HG03342 (cell line): ENCODE results near the gene ADARB1.

Experiments
- ATAC-seq: cut with Tn5 transposase; IDR thresholded peaks from one replicate; pipeline ENCODE4 v1.9.1; 2021; ENCODE audit warnings: mild to moderate bottlenecking, moderate library complexity; ENCODE audit not compliant: unreplicated experiment

ADARB1 gene

DNA sequence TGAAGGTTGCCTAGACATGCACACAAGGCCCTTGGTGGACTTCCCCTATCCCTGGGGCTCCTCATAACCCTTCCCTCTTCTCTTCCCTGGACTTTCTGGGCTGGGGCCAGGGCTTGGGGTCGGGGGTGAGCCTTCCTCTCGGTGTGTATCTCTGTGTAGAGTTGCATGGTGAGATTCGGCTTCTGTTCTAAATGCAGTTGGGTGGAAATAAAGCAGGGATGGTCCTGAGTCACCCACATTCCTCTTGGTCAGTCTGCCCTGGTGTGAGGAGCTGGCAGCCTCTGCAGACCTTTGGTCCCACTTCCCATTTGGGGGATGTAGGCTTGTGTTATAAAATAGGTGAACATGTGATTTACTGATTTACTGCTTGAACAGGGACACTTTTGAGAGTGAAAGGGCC is 38.0 kb downstream of the ADARB1 start:
- ATAC-seq = no peak

DNA sequence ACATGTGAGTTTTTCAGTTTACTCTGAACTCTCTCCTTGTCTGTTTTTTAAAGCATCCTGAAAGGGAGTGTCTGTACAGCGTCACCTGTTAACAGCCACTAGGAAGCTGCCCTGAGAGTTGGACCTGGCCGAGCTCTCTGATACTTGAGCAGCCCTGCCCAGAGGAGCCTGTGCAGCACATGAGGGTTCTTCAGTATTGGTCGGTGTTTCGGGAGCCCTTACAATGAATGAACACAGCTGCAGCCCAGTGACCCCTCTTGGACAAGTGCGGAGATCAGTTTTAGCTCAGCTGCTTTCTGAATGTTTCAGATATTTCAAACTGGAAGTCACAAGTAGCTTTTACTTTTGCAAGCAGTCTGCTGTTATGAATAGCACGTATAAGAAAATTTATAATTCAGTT is 39.2 kb downstream of the ADARB1 start:
- ATAC-seq = no peak

DNA sequence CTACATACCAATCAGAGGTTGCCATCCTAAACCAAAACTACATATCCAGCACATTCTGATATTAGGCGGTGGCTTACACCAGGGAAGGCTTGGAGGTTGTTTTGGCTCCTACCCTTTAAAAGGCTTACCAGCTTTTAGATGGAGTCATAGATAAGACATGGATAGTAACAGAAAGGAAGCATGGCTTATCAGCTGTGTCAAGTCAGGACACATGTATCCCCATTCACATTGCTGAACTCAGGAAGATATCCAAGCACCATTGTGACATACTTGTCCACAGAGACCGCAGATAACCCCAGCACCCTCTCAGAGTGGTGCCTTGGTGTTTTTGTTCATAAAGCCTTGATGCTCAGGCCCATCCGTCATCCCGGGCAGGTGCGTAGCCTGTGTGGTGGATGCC is 39.7 kb downstream of the ADARB1 start:
- no peak for ATAC-seq

DNA sequence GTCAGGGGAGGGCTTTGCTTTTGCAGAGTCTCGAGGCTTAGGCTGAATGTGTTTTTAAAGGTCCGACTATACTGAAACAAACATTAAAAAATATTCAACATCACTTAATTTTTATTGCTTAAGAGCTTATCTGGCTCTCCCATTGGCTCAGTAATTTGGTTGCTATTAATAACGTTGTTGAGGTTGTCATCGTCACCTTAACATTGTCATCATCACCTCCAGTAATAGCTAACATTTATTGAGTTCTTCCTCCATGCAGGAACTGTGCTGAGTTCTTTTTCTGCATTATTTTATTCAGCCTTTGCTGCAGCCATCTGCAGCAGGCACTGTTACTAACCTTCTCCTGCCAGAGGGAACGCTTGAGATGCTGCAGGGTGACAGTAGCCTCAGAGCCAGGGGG is 40.1 kb downstream of the ADARB1 start:
- no peak for ATAC-seq

DNA sequence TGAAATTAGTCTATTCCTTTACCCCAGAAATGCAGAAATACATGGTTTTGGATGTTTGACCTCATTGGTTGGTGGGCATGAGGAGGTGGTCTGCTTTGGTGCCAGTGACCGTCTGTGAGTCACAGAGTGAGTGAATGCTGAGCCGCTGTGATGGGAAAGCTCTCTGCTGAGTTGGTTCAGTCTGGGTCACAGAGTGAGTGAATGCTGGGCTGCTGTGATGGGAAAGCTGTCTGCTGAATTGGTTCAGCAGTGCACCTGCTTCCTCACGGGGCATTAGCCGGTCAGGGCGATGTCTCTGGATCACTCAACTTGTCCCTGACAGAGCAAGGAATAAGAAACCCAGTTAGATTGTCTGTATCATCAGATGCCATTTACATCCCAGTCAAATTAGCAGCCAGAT is 40.8 kb downstream of the ADARB1 start:
- ATAC-seq = no peak

DNA sequence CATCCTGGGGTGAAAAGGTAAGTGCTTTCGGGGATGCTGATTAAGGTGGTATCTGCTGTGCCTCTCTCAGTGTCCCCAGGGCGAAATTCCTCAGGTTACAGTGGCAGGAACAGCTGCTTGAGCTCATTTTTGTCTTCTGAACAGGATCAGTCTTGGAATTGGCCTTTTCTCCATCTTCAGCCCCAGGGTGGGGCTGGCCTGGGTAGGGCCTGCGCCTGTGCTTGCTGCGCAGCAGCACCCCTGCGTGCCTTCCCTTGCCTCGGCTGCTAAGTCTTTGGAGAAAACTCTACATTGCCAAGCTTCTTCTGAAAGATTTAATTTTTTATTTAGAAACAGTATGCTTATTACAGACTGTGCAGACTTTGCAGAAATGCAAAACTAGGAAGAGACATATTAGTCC is 41.7 kb downstream of the ADARB1 start:
- ATAC-seq = no peak

DNA sequence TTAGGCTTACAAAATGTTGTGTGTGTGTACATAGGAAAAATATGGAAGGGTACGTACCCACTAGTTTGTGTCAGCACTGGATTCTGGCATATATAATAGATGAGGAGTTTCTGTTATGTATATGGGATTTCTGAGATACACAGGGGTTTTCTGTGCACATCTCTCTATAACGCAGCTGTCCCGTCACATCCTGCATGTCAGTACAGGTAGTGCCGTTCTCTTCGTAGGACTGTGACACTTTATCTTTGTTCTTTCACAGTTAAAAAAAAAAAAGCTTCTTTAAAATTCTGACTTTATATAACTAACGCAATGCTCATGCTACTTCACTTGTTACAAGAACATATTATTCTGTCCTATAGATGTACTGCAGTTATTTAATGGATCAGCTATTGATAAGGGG is 42.9 kb downstream of the ADARB1 start:
- ATAC-seq = no peak

DNA sequence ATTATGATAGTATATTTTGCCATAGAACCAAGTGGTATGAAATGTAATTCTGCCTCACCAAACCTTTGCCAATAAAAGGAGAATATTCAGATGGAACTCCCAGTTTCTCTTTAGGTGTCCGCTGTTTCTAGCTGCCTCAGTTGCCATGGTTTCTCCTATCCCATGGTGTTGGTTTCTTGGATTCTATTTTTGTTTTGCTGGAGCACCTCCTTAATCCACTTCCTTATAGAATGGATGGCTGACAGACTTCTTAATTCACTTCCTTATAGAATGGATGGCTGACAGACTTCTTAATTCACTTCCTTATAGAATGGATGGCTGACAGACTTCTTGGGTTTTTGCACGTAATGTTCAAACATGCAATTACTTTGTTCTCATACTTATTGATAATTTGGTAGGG is 43.7 kb downstream of the ADARB1 start:
- ATAC-seq = no peak

DNA sequence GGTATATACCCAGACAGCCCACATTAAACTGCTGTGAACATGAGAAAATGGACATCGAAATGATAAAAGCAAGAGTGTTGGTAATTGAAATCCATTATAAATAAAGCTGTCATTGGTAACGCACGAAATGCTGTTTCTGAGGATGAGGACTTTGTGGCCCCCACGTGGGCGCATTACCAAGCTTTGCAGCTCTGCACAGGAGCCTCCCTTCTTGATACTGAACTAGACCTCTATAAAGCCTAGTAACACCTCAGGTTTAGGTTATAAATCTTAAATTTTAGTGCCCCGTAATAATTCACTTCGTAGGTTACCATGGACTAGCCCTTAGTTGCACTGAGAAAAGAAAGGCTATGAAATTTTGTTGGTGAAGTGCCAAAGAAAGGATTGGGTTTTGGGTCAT is 45.4 kb downstream of the ADARB1 start:
- ATAC-seq = no peak

DNA sequence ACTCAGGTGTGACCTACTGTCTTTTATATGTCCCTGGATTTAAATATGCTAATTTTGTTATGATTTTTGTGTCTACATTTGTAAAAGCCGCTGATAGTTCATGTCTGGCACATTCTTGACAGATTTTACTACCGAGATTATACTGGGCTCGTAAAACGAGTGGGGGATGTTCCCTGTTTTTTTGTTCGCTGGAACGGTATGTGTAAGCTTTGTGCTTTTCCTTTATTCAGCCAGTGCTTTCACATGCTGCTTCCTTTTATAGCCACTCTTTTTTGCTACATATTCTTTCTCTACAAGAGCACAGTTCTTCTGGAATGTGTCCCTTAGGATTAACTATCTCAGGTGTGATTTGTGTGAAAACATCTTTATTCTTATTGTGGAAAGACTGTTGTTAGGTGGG is 46.6 kb downstream of the ADARB1 start:
- no peak for ATAC-seq

DNA sequence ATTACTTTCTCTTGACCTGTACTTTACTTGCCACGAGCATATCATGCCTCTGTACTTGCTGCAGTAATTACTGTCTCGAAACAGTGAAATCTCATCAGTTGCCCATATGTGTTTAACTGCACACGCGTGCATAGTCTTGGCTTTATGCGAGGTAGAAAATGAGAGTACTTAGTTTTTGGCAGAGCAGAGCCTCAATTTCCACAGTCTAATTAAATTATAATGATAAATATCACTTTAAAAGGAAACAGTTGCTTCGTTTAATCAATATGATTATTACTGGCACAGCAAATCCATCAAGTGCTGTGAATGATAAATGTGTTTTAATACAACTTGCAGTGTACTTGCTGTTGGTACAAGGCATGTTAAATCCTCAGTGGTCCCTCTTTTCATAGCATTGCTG is 47.6 kb downstream of the ADARB1 start:
- no peak for ATAC-seq

DNA sequence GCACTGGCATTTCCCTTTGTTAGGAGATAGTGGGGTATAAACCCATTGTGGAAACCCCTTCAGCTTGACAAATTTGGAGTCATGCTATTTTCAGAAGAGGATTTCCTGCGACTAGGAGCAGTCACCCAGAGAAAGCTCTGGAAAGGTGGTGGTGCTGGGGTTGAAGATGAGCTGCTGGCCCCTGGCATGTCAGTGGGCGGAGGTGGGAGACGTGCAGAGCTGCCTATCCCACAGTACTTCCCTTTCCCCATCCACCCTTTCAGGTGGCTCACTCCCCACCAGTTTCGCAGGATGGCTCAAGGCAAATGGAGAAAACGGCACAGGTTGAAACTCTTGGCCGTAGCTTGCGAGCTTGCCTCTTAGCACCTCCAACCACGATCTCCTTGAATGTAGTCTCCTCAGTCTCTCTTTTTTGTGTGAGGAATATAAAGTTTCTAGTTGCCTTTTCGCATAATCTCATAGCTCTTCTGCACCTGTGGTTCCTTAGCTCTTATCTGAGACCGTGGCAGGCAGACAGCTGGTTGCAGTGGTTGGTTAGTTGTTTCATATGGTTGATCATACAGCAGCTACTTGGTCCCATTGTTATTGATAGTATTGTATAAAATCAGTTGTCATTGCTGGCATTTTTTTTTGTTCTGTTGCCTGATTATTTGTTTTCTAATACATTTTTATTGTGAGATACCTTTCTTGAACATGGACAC is 48.2 kb downstream of the ADARB1 start:
- no peak for ATAC-seq

DNA sequence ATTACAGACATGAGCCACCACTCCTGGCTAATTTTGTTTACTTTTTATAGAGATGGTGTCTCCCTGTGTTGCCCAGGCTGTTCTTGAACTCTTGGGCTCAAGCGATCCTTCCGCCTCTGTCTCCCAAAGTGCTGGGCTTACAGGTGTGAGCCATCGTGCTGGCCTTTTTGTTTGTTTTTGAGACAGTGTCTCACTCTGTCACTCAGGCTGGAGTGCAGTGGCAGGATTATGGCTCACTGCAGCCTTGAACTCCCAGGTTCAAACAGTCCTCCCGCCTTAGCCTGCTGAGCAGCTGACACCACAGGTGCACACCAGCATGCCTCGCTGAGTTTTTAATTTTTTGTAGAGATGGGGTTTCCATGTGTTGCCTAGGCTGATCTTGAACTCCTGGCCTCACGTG is 49.1 kb downstream of the ADARB1 start:
- no peak for ATAC-seq

DNA sequence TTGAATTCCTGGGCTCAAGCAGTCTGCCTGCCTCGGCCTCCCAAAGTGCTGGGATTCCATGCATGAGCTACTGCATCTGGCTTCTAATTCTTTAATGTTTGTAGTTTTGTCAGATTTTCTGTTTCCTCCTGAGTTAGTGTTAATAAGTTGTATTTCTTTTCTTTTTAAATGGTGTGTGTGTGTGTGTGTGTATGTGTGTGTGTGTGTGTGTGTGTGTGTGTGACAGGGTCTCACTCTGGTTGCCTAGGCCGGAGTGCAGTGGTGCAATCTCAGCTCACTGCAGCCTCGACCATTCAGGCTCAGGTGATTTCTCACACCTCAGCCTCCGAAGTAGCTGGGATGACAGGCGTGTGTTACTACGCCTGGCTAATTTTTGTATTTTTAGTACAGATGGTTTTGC is 50.2 kb downstream of the ADARB1 start:
- no peak for ATAC-seq

DNA sequence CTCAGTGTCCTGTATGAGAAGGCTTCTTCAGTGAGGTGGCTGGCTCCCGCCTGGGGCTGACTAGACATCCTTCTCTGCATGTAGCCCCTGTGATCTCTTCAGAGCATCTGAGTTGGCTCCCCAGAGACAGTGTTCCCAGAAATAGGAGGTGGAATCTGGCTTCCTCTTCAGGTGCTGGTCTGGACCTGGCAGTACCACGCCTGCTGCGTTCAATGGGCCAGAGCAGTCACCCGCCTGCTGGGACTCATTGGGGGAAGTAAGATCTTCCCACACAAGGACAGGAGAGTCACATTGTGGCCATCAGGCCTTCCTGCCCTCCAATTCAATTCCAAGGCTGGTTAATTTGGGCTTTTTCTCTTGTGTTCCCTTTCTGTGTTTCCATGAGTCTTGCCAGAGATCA is 51.0 kb downstream of the ADARB1 start:
- no peak for ATAC-seq

DNA sequence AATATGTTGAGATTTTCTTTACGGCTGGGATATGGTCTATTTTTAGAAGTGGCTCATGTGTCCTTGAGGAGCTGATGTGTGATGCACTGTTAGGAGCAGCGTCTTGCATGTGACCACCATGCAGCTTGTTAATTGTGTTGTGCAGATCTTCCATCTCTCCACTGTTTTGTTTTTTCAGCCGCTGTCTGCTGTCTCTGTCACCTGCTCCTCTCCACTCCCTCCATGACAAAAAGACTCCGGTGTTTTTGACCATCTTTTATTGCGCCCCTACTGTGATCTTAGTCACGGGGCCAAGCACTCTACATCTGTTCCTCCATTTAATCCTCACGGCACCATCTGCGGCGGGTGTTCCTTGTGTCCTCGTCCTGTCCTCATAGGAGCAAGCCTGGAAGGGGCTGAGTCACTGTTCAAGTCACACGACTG is 51.8 kb downstream of the ADARB1 start:
- no peak for ATAC-seq

DNA sequence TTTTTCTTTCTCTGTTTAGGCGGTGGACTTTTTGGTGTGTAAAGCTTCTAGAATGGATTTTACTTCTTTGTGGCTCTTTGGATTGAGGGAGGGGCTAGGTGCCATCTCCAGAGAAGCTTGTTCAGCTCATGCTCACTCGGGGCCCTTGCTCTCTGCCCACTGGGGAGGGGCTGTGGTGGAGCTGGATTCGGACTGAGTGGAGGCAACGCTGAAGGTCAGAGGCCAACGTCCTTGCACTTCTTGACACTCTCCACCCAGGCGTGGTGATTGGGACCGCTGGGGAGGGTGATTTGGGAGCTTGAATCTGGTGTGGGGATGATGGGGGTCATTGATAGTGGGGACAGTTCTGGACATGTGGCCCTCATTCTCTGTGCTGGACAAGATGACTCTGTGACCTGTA is 52.6 kb downstream of the ADARB1 start:
- ATAC-seq = no peak

DNA sequence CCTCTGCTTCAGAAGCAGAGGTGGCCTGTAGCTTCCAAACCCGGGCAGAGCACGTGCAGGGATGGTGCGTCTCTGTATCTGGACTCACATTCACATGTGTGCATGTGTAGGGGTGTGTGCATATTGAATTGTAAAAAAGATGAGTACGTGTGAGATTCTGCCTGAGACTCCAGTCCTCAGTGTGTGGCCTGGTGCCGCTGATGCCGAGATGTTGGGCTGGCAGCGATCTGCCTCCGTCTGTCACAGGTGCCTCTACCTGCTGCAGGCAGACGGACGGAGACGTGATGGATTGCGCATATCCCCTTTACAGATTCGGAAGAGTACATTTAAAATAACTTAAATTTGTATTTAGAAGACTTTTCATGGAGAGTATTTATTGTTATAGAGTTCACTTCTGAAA is 53.6 kb downstream of the ADARB1 start:
- no peak for ATAC-seq

DNA sequence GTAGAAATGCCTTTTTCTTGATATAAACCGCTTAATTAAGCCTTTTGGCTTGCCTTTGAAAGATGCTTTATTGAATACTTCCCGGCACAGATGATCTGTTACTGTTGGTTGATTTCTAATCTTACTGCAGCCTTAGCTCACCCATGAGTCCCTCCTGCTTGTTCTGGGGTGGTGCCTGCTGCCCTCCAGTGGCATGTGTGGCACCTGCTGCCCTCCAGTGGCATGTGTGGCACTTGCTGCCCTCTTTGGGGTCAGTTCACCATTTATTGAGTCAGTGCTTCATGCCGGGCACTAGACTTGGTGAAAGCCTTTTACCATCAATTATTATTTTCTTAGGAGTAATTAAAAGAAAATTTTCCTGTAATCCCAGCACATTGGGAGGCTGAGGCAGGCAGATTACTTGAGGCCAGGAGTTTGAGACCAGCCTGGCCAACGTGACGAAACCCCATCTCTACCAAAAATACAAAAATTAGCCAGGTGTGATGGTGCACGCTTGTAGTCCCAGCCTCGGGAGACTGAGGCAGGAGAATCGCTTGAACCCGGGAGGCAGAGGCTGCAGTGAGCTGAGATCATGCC is 54.3 kb downstream of the ADARB1 start:
- ATAC-seq = no peak

DNA sequence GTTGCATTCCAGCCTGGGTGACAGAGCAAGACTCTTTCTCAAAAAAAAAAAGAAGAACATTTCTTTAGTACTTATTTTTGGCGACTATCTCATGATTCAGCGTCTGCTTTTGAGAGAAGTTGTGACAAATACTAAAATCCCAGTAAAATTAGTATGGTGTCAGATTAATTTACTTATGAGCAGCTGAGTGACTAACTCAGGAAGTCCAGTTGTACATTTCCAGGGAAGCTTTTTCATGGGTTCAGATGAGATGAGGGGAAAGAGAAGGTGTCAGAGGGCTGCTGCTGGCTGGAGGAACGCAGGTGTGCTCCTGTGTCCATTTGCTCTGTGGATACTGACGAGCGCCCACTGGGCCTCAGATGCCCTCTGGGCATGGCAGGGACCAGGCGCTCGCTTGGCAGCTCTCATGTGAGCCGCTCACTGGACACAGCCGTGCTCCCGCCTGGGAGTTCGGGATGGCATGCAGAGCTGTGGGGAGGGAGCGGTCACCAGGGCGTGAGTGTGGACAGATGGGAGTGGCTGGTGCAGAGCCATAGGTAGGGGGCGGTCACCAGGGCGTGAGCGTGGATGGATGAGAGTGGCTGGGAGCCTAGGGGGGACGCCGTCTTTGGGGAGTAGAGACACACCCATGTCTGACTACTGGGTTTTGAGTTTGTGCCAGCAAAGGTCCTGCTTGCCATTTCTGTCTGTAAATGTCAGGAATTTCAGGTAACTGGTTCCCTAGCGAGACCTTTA is 55.0 kb downstream of the ADARB1 start:
- no peak for ATAC-seq

DNA sequence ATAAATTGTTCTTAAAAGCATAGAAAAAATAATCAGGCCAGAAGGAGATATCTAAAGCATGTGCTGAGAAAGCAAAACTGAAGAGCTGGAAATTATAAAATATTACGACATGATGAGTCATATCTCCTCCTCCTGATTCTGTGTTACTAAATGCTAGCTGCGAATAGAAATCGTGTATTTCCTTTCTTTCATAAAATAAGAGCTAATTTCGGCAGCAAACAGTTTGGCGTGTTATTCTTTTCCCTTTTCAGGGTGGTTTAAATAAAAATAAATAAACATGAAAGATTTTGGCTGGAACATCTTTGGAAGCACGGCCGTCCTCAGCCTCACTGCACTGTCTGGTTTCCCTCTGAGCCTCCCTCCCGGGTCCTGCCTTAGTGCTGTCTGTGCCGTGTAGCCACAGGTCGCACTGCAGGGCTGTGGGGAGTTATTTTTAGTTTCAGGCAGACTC is 56.0 kb downstream of the ADARB1 start:
- ATAC-seq = no peak

DNA sequence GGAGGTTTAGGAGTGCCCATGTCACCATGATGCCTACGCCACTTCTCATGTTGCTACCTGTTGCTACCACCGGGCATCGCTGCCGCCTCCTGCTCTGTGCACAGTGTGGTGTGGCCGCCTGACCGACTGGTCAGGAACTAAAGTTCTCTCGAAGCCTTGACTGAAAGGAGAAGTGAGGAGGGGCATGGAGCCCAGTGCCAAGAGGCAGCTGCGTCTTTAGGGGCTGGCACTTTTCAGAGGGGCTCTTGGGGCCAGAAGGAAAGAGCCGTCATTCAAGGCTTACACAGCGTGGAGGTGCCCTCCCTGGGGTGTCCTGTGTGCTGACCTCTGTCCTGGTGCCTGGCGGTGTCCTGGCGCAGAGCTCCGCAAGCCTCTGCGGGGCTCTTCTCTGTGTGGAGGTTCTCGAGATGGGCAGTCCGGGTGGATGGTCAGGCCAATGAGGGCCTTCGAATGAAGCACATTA is 57.2 kb downstream of the ADARB1 start:
- no peak for ATAC-seq
